Endodermal cell (in vitro differentiated cells): ENCODE measurements around the gene COLEC11. TPM values are rescaled to one million over a fixed set of nuclear protein-coding genes. Genes with fewer than 3 reads are reported as not detected.

Experiments
- DNase-seq: peaks from one replicate; pipeline ENCODE4 v3.0.0-alpha.2; 2017
- H3K27ac ChIP-seq: 2 replicates; pipeline ENCODE4 v1.5.1; 2013; ENCODE audit warnings: mild to moderate bottlenecking, low read depth, low read length, moderate library complexity
- H3K27me3 ChIP-seq: 2 replicates; pipeline ENCODE4 v1.6.1; 2013; ENCODE audit warnings: mild to moderate bottlenecking, low read length, moderate library complexity; ENCODE audit not compliant: insufficient read depth, control insufficient read depth, poor library complexity, severe bottlenecking
- H3K36me3 ChIP-seq: 2 replicates; pipeline ENCODE4 v1.7.0; 2013; ENCODE audit warnings: mild to moderate bottlenecking, low read length, moderate library complexity; ENCODE audit not compliant: control insufficient read depth, insufficient read depth
- H3K4me1 ChIP-seq: one replicate; pipeline ENCODE4 v1.7.0; 2013; ENCODE audit warnings: low read length; ENCODE audit not compliant: control insufficient read depth, insufficient read depth
- H3K4me3 ChIP-seq: 2 replicates; pipeline ENCODE4 v1.5.1; 2013; ENCODE audit warnings: mild to moderate bottlenecking, low read length, moderate library complexity
- H3K9ac ChIP-seq: 2 replicates; pipeline ENCODE4 v1.6.1; 2013; ENCODE audit warnings: mild to moderate bottlenecking, low read length, moderate library complexity; ENCODE audit not compliant: poor library complexity, severe bottlenecking; ENCODE audit errors: extremely low read depth
- H3K9me3 ChIP-seq: 2 replicates; pipeline ENCODE4 v1.6.1; 2013; ENCODE audit warnings: mild to moderate bottlenecking, low read length, moderate library complexity; ENCODE audit not compliant: control insufficient read depth
- H3K27ac Mint-ChIP-seq: 2 replicates; pipeline ENCODE4 v1.8.0; 2020; ENCODE audit warnings: mixed read lengths
- H3K27me3 Mint-ChIP-seq: 2 replicates; pipeline ENCODE4 v1.8.0; 2021; ENCODE audit warnings: mild to moderate bottlenecking, mixed read lengths; ENCODE audit not compliant: insufficient read depth
- H3K36me3 Mint-ChIP-seq: 2 replicates; pipeline ENCODE4 v1.8.0; 2020; ENCODE audit warnings: low read depth, mixed read lengths
- H3K4me1 Mint-ChIP-seq: 2 replicates; pipeline ENCODE4 v1.8.0; 2020; ENCODE audit warnings: mixed read lengths
- H3K4me3 Mint-ChIP-seq: 2 replicates; pipeline ENCODE4 v1.8.0; 2020; ENCODE audit warnings: mild to moderate bottlenecking, moderate library complexity, mixed read lengths
- H3K9me3 Mint-ChIP-seq: 2 replicates; pipeline ENCODE4 v1.8.0; 2020; ENCODE audit warnings: mild to moderate bottlenecking, mixed read lengths
- WGBS, 2 experiments: methylation state at CpG; one replicate each; pipeline versions ENCODE4 v1.1.5 to v1.1.7; 2013; ENCODE audit warnings: missing lambda C conversion rate in 2 of 2, mixed read lengths in 1 of 2; ENCODE audit not compliant: insufficient coverage in 1 of 2, insufficient read length in 1 of 2; 5-methylcytosine and 5-hydroxymethylcytosine counted together
- total RNA-seq, 2 donors: library from RNA; stranded (reverse); fragmentation: NEBNext Ultra II Directional in 1 of 2; extraction: Animal tissue kit (Norgen Biotek cat#: 25700) in 1 of 2; gene quantifications; 2 replicates in 1 of 2; 3 replicates in 1 of 2; pipeline ENCODE4 v1.2.1, GENCODE V29; 2021
- TF ChIP-seq, protein P1 (sequence below): fragments of 200-600 bp; sonication (generic); conservative IDR thresholded peaks from 2 replicates; pipeline ENCODE4 v1.5.0; 2021; ENCODE audit warnings: antibody characterized with exemption, mild to moderate bottlenecking

COLEC11 gene
- total RNA-seq, 2 donors from 2014 or later = 1.1 to 1.5 TPM

DNA sequence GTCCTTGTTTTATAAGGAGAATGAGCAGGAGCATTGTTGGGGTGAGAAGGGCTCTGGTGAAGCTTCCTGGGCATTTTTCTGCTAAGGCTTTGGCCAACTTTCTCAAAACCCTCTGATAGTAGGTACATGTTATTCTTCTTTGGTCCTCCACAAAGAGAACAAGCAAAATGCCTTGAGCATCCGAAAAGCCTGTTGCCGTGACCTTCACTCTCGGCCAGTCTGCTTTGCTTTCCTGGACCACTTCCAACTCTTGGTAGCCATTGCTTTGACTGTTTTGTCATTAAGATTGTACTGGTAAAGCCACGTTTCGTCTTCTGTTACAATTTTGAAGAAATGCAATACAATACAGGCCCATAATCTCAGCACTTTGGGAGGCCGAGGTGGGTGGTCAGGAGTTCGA is 35.7 kb downstream of the COLEC11 start:
- no peak overlapping the region for H3K9ac ChIP-seq
- Mint-ChIP-seq H3K4me1 (peaks cover 2% of the 10 kb centered on the region), H3K9me3 (no peaks in the 10 kb centered on the region), H3K36me3 (no peaks in the 10 kb centered on the region), H3K27me3 (peaks cover 13% of the 10 kb centered on the region), H3K27ac (no peak overlapping the region), H3K4me3 (no peak overlapping the region)
- H3K36me3 ChIP-seq = no peaks in the 10 kb centered on the region
- no peak for DNase-seq
- TF ChIP-seq, protein P1, sequence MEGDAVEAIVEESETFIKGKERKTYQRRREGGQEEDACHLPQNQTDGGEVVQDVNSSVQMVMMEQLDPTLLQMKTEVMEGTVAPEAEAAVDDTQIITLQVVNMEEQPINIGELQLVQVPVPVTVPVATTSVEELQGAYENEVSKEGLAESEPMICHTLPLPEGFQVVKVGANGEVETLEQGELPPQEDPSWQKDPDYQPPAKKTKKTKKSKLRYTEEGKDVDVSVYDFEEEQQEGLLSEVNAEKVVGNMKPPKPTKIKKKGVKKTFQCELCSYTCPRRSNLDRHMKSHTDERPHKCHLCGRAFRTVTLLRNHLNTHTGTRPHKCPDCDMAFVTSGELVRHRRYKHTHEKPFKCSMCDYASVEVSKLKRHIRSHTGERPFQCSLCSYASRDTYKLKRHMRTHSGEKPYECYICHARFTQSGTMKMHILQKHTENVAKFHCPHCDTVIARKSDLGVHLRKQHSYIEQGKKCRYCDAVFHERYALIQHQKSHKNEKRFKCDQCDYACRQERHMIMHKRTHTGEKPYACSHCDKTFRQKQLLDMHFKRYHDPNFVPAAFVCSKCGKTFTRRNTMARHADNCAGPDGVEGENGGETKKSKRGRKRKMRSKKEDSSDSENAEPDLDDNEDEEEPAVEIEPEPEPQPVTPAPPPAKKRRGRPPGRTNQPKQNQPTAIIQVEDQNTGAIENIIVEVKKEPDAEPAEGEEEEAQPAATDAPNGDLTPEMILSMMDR = no peak
- 94 to 95% methylated on average over 6 to 7 of the region's 7 CpGs for WGBS, 2 experiments
- H3K4me1 ChIP-seq = no peaks in the 10 kb centered on the region
- H3K27ac ChIP-seq = no peak overlapping the region
- no peaks in the 10 kb centered on the region for H3K27me3 ChIP-seq
- no peak overlapping the region for H3K4me3 ChIP-seq
- H3K9me3 ChIP-seq = no peaks in the 10 kb centered on the region

DNA sequence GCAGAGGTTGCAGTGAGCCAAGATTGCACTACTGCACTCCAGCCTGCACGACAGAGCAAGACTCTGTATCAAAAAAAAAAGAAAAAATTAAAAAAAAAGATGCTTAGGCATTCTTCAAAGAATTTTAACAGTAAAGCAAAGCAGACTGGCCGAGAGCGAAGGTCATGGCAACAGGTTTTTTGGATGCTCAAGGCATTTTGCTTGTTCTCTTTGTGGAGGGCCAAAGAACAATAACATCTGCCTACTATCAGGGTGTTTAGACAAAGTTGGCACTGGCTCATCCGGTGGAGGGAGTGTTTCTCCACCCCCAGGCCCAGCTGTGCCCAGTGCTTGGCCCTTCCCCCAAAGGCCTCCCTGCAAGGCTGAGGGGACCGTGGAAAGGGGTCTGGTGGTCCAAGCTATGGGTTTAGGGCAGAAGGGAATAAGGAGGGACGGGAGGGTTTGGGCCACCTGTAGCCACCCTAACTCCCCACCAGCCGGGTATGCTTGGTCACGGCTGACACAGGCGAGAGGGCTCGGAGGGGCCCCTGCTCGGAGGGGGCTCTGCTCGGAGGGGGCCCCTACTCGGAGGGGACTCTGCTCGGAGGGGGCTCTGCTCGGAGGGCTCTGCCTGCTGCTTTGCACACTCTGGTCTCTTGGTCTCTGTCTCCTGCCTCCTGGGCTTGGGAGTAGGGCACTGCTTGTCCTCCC is 36.4 kb downstream of the COLEC11 start:
- H3K27me3 Mint-ChIP-seq = peaks cover 15% of the 10 kb centered on the region
- Histone ChIP-seq H3K9me3 (no peaks in the 10 kb centered on the region), H3K27me3 (no peaks in the 10 kb centered on the region), H3K36me3 (no peaks in the 10 kb centered on the region), H3K4me1 (no peaks in the 10 kb centered on the region), H3K27ac (no peak overlapping the region), H3K4me3 (no peak overlapping the region), H3K9ac (no peak overlapping the region)
- H3K27ac Mint-ChIP-seq = no peak overlapping the region
- H3K36me3 Mint-ChIP-seq = no peaks in the 10 kb centered on the region
- DNase-seq = no peak
- TF ChIP-seq, protein P1 = no peak
- H3K9me3 Mint-ChIP-seq = no peaks in the 10 kb centered on the region
- H3K4me3 Mint-ChIP-seq = no peak overlapping the region
- WGBS, 2 experiments = 86 to 94% methylated on average over 9 to 15 of the region's 15 CpGs
- H3K4me1 Mint-ChIP-seq = peaks cover 2% of the 10 kb centered on the region

DNA sequence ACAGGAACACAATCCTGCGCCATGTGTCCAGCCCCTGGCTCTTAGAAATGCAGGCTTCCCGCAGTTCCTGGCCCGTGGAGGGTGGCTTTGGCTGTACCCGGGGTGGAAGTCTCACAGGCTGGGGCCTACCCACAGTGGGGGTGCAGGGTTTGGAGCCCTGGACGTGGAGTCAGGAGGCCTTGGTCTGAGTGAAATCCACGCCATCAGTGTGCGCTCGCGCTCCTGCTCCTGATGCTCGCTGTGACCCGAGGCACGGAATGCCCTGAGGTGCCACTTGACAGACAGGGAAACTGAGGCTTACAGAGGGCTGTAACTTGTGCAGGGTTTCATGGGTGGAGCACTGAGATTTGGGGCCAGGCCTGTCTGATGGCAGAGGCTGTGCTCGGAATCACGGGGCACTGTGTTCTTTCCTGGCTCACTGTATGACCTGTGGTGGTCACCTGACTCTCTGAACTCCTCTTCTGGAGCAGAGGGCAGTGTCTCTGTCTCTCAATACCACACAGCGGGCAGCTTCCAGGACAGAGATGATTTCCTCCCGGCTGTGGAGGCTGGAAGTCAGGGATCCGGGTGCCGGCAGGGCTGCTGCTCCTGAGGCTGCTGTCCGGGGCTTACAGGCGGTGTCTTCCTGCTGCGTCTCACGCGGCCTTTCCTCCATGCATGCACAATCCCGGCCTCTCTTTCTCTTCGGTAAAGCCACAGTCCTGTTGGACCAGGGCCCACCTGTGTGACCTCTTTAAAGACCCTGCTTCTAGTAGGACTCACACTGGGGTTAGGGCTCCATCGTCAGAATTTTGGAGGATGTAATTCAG is 37.1 kb downstream of the COLEC11 start:
- no peak for DNase-seq
- Histone ChIP-seq H3K36me3 (no peaks in the 10 kb centered on the region), H3K27ac (no peak overlapping the region), H3K4me3 (no peak overlapping the region), H3K9me3 (no peaks in the 10 kb centered on the region), H3K9ac (no peak overlapping the region), H3K4me1 (no peaks in the 10 kb centered on the region), H3K27me3 (no peaks in the 10 kb centered on the region)
- TF ChIP-seq, protein P1 = no peak
- H3K27me3 Mint-ChIP-seq = peaks cover 21% of the 10 kb centered on the region
- peaks cover 2% of the 10 kb centered on the region for H3K4me1 Mint-ChIP-seq
- H3K27ac Mint-ChIP-seq = no peak overlapping the region
- WGBS, 2 experiments = 94 to 97% methylated on average over 22 to 26 of the region's 26 CpGs
- H3K36me3 Mint-ChIP-seq = no peaks in the 10 kb centered on the region
- no peaks in the 10 kb centered on the region for H3K9me3 Mint-ChIP-seq
- no peak overlapping the region for H3K4me3 Mint-ChIP-seq
